Activated T-cell treated with anti-CD3 and anti-CD28 coated beads, Interleukin-2, amount 50 U/mL, for 72 hours (primary cell): Measurements from ENCODE around the gene GAL3ST2. TPM values are rescaled to one million over a fixed set of nuclear protein-coding genes. Genes with fewer than 3 reads are reported as not detected.
"Not testable (repeated sequence)": the region's sequence is repeated elsewhere in the genome, so short reads cannot be mapped to it uniquely, and the experiment has no call there.

Experiments used
- ATAC-seq, 2 donors: fragments of 150-1000 bp; cut with Tn5 transposase; replicated peaks in 1 of 2; 2 replicates each; pipeline ENCODE4 v1.10.0; 2021; ENCODE audit warnings: moderate library complexity in 2 of 2, mild to moderate bottlenecking in 1 of 2
- DNase-seq, 2 donors: peaks; one replicate each; pipeline ENCODE4 v3.0.0; 2021 to 2022; ENCODE audit warnings: mixed read lengths in 1 of 2
- H3K27ac Mint-ChIP-seq: one replicate; pipeline ENCODE4 v1.8.0; 2022; ENCODE audit warnings: mild to moderate bottlenecking, moderate library complexity, mixed read lengths
- H3K27me3 Mint-ChIP-seq: one replicate; pipeline ENCODE4 v1.8.0; 2022; ENCODE audit warnings: low read depth, mixed read lengths
- H3K36me3 Mint-ChIP-seq, 2 donors: one replicate each; pipeline ENCODE4 v1.8.0; 2022; ENCODE audit warnings: mixed read lengths in 2 of 2, mild to moderate bottlenecking in 1 of 2; ENCODE audit not compliant: insufficient read depth in 2 of 2
- H3K4me1 Mint-ChIP-seq: one replicate; pipeline ENCODE4 v1.8.0; 2022; ENCODE audit warnings: low read depth, mixed read lengths
- H3K4me3 Mint-ChIP-seq, 2 donors: one replicate each; pipeline ENCODE4 v1.8.0; 2022; ENCODE audit warnings: mild to moderate bottlenecking in 2 of 2, mixed read lengths in 2 of 2, moderate library complexity in 2 of 2
- H3K9me3 Mint-ChIP-seq, 2 donors: one replicate each; pipeline ENCODE4 v1.8.0; 2022; ENCODE audit warnings: mixed read lengths in 2 of 2
- total RNA-seq, 2 donors: library from RNA; stranded (reverse); gene quantifications; one replicate each; pipeline ENCODE4 v1.2.3, GENCODE V29; 2022

GAL3ST2 gene
- total RNA-seq, 2 donors from 2014 or later = 0.53 to 0.82 TPM

DNA sequence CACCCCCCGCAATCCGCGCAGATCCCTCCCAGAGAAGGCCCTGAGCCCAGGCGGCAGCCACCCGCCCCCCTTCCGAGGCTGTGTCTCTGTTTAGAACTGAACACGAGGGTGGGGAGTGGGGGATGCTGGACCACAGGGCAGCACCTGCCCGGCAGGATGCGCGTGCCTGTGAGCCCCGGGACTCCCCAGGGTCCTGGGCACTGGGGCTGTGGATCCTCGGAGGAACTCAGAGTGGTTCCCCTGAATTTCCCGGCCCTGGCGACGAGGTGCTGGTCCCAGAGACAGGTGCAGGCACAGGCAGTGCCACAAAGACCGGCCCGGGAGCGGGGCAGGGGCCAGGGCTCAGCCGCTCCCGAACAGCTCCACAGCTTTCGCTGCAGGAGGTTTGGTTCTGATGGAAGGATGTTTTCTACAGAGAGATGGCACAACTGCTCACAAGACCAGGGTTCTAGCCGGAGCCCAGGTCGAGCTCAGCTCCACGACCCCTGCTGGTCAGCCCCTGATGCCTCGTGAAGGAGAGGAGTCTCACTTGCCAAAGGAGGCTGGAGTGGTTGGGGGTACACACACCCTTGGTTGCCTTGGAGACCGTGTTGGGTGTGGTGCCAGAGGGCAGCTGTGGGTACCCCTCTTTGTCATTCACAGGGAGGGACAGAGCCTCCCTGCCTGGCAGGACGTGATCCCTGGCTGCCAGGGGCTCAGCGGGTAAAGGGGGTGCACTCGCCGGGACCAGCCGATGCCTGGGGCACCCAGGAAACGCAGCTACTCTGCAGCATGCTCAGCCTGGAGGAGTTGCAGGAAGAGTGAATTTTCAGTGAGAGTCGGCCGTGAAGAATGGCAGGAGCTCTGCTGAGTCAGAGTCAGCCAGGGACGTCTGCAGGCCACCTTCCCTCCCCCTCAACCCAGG lies 28.0 kb downstream of the GAL3ST2 start:
- Mint-ChIP-seq H3K27me3 (peaks cover 13% of the 10 kb centered on the region), H3K27ac (no peak overlapping the region), H3K36me3 (no peaks in the 10 kb centered on the region), H3K9me3 (no peaks in the 10 kb centered on the region), H3K4me1 (peaks cover 12% of the 10 kb centered on the region), H3K4me3 (peak overlapping the region; percentile 68 to 69)
- DNase-seq (peak in 1 of 2 donors; percentile 28), ATAC-seq (peak; percentile 26 to 50)

GRCh38 chr2:241806217-241806616 lies 29.6 kb downstream of the GAL3ST2 start:
- H3K27me3 Mint-ChIP-seq = peaks cover 13% of the 10 kb centered on the region
- H3K4me3 Mint-ChIP-seq, ATAC-seq: not testable (repeated sequence)

GRCh38 chr2:241808051-241808720 lies 31.6 kb downstream of the GAL3ST2 start:
- DNase-seq (no peak), ATAC-seq (no peak)
- Mint-ChIP-seq H3K27me3 (peaks cover 13% of the 10 kb centered on the region), H3K4me3 (peak overlapping the region in 1 of 2 donors; percentile 47), H3K4me1 (peaks cover 11% of the 10 kb centered on the region), H3K36me3 (no peaks in the 10 kb centered on the region), H3K9me3 (no peaks in the 10 kb centered on the region), H3K27ac (no peak overlapping the region)

More at GRCh38 chr2:241806217-241806616, 29.6 kb downstream of the GAL3ST2 start:
- not testable (repeated sequence) for H3K36me3 Mint-ChIP-seq, H3K9me3 Mint-ChIP-seq, H3K27ac Mint-ChIP-seq, DNase-seq
- peaks cover 12% of the 10 kb centered on the region for H3K4me1 Mint-ChIP-seq

DNA sequence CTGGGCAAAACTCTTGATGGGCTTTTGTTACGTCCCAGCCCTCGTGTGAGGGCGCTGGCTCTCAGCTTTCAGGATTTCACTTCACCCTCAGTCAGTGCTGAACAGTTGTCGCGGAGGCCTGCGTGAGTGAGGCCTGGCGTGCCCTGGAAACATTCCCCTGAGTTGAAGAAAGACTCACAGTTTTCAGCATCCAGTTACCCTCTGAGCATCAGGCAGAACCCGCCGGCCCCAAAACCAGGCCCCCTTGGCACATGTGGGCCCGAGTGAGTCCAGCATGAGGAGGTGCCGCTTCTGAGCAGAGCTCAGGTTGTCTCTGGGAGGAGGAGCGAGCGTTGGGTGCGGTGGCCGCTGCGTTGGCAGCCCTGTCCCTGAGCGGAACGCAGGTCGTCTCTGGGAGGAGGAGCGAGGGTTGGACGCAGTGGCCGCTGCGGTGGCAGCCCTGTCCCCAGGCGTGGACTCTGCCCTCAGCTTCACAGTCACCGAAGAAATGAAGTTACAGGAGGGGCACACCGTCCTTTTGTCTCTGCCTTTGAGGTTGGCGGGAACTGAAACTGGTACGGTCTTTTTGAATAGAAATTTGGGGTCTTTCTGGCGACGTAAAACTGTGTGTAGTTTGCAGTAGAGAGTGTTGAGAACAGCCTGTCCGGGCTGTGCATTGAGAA lies 32.2 kb downstream of the GAL3ST2 start, which contains the start of gene NEU4:
Gene NEU4 (plus strand): TSS at position 473 of the 662 bp plus-strand sequence. CDS start 5,292 bp downstream, outside the sequence.
- Mint-ChIP-seq H3K36me3 (no peaks in the 10 kb centered on the region), H3K9me3 (no peaks in the 10 kb centered on the region)

GRCh38 chr2:241809383-241810306 lies 33.0 kb downstream of the GAL3ST2 start:
- H3K4me1 Mint-ChIP-seq = peaks cover 3% of the 10 kb centered on the region
- H3K4me3 Mint-ChIP-seq = no peak overlapping the region
- H3K27ac Mint-ChIP-seq = no peak overlapping the region
- no peaks in the 10 kb centered on the region for H3K36me3 Mint-ChIP-seq
- H3K9me3 Mint-ChIP-seq = no peaks in the 10 kb centered on the region
- ATAC-seq (peak in 1 of 2 donors; percentile 12), DNase-seq (no peak)
- peaks cover 13% of the 10 kb centered on the region for H3K27me3 Mint-ChIP-seq

More for the DNA sequence above, 32.2 kb downstream of the GAL3ST2 start, which contains the start of gene NEU4:
- peaks cover 7% of the 10 kb centered on the region for H3K4me1 Mint-ChIP-seq
- peak within 1 kb of the TSS in 1 of 2 donors; percentile 47 for H3K4me3 Mint-ChIP-seq
- H3K27ac Mint-ChIP-seq = no peak within 1 kb of the TSS
- H3K27me3 Mint-ChIP-seq = peaks cover 13% of the 10 kb centered on the region
- no peak for DNase-seq
- no peak for ATAC-seq

DNA sequence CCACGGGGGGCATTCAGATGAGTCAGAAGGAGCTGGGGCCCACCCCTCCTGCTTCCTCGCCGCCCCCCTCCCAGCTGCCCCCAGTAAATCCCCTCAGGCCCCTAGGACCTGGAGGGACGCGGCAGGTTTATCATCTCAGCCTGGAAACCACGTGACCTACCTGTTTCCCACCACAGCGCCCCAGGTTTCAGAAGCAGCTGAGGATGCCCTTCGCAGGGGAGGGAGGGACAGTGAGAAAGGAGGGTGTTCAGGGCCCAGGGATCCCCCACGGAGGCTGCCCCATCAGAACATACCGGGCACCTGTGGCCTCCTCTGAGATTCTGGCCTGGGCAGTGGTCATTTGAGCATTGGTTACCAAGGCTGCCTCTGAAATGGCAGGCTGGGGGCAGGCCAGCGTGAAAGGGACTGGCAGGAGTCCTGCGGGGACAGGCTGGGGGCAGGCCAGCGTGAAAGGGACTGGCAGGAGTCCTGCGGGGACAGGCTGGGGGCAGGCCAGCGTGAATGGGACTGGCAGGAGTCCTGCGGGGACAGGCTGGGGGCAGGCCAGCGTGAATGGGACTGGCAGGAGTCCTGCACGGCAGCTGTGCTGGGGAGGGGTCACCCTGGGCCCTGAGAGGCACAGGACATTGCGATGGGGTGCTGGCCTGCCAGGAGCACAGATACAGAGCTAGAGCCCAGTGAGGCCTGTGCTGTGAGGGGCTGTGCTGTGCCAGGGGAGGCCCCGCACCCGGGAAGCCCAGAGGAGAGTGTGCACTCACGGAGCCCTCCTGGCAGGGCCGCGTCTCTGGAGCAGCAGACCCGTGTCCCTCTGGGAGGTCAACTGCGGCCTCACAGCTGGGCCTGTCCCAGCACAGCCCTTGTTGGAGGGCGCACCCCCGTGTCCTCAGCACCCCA lies 33.9 kb downstream of the GAL3ST2 start:
- no peaks in the 10 kb centered on the region for H3K9me3 Mint-ChIP-seq
- DNase-seq = no peak
- no peaks in the 10 kb centered on the region for H3K36me3 Mint-ChIP-seq
- no peak overlapping the region for H3K4me3 Mint-ChIP-seq
- H3K27ac Mint-ChIP-seq = no peak overlapping the region
- no peaks in the 10 kb centered on the region for H3K4me1 Mint-ChIP-seq
- ATAC-seq = peak in 1 of 2 donors; percentile 13
- peaks cover 19% of the 10 kb centered on the region for H3K27me3 Mint-ChIP-seq

DNA sequence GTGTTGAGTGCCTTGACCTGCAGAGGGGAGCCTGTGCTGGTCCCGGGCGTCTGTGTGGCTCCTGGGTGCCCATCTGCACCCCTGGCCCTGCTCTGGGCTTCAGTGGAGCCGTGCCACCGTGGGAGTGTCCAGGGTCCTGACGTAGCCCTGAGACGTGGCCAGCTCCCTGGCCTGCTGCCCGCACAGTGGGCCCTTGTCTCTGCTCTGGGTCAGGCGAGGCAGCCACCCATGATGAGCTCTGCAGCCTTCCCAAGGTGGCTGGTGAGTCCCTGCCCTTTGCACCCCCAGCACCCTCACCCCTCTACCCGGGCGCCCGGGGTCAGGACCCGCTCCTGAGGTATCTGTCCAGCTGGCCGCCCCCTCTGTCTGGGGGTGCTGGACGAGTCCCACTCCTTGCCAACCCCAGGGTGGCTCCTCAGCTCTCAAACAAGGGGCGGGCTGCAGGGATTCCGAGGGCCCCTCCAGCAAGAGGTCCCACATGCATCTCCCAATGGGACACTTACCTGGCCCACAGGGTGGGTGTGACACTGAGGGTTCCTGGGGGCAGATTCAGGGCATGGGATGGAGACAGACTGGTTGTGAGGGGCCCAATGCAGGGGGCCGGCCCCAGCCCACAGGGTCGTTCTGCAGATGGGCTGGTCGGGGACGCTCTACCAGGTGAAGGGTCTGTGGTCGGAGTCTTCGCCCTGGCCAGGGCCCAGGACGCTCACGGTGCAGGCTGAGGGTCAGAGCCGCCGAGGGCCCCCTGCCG lies 34.8 kb downstream of the GAL3ST2 start:
- Mint-ChIP-seq H3K36me3 (no peaks in the 10 kb centered on the region), H3K4me3 (no peak overlapping the region), H3K27me3 (peaks cover 19% of the 10 kb centered on the region), H3K4me1 (no peaks in the 10 kb centered on the region), H3K9me3 (no peaks in the 10 kb centered on the region), H3K27ac (no peak overlapping the region)
- no peak for ATAC-seq
- DNase-seq = no peak

DNA sequence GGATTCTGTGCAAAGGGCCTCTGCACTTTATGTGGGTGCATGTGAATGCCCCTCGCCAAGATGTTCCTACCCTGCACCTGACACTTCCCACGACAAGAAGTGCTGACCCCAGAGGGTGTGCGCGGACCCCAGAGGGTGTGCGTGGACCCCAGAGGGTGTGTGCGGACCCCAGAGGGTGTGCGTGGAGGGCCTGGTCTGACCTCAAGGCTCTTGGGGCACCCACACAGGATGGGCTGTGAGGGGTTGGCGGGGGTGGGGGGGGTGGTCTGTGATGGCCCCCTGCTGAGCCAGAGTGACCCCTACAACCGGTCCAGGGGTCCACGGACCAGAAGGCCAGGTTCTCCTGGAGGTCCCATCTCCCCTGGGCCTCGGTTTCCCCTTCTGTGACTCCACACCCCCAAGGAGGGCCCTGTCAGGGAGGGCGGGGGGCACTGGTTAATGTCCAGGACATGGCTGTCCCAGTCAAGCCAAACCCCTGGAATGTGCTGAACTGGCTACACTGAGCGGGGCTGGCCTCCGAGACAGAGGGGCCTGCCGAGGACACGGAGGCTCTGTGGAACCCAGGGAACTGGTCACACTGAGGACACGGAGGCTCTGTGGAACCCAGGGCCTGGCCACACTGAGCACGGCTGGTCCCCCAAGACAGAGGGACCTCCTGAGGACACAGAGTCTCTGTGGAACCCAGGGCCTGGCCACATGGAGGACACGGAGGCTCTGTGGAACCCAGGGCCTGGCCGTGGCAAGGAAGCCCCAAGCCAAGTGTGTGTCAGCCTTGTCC lies 35.5 kb downstream of the GAL3ST2 start:
- Mint-ChIP-seq H3K27me3 (peaks cover 19% of the 10 kb centered on the region), H3K9me3 (no peaks in the 10 kb centered on the region), H3K4me1 (no peaks in the 10 kb centered on the region), H3K27ac (no peak overlapping the region), H3K36me3 (no peaks in the 10 kb centered on the region), H3K4me3 (no peak overlapping the region)
- DNase-seq (no peak), ATAC-seq (no peak)

GRCh38 chr2:241812730-241813643 lies 36.4 kb downstream of the GAL3ST2 start:
- Mint-ChIP-seq H3K9me3 (no peaks in the 10 kb centered on the region), H3K36me3 (no peaks in the 10 kb centered on the region), H3K27ac (no peak overlapping the region), H3K4me1 (peaks cover 5% of the 10 kb centered on the region), H3K4me3 (no peak overlapping the region), H3K27me3 (peaks cover 19% of the 10 kb centered on the region)
- DNase-seq (no peak), ATAC-seq (no peak)
